Stimulated activated CD4-positive, alpha-beta T cell treated with anti-CD3 and anti-CD28 coated beads, Interleukin-2, amount 100 ng/mL, for 4 hours (primary cell): Measurements from ENCODE around the gene SURF2.

ENCODE experiments used
- DNase-seq: peaks from one replicate; pipeline ENCODE4 v3.0.0-alpha.2; 2020; ENCODE audit warnings: low read depth

SURF2 gene

DNA sequence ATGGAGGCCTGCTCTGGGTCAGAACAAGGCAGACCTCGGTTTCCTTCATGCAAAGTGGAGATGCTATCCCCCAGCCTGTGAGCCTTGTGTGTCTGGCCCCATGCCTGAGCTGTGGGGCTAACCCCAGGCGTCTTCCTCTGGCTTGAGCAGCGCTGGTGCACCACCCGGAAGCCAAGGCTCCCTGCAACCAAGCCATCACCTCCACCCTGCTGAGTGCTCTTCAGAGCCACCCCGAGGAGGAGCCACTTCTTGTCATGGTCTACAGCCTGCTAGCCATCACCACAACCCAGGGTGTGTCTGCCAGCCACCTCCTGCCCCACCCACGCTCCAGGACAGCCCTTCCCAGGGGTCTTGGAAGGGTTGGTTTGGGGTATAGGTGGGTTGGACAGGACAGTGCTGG is 45.2 kb downstream of the SURF2 start:
- no peak for DNase-seq

DNA sequence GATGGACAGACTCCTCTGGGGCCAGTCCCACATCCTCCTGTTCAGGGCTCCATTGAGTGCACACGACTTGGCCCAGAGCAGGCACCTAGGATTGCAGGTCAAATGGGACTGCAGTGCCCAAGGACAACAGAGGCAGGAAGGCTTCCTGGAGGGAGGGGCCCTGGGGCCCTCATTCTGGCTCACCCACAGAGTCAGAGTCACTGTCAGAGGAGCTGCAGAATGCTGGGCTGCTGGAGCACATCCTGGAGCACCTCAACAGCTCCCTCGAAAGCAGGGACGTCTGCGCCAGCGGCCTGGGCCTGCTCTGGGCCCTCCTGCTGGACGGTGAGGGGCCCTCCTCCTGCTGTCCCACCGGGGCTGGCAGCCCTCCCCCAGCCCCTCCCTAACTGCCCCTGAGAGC is 46.3 kb downstream of the SURF2 start:
- no peak for DNase-seq

DNA sequence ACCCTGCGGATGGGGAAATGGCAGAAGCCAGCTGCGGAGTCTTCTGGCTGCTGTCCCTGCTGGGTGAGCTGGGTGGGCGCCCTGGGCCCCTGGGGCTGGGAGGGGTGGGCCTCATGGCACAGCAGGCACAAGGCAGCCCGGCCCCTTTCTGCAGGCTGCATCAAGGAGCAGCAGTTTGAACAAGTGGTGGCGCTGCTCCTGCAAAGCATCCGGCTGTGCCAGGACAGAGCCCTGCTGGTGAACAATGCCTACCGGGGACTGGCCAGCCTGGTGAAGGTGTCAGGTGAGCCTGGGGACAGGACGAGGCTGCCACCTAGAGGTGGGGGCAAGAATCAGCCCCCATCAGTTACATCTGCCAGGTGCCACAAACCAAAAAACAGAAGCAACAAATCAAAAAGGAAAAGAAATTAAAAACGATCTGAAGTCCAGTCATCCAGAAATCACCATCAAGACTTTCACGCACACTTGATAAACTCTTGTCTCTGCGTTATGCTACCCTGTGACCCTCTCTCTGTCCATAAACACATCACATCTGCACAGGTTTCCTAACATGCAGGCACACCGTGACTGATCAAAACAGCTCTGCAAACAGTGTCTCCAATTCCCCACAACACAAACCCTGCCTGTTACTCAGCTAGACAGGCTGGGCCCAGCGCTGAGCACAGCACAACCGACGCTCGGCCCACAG is 47.6 kb downstream of the SURF2 start:
- DNase-seq, result peak; percentile 49

DNA sequence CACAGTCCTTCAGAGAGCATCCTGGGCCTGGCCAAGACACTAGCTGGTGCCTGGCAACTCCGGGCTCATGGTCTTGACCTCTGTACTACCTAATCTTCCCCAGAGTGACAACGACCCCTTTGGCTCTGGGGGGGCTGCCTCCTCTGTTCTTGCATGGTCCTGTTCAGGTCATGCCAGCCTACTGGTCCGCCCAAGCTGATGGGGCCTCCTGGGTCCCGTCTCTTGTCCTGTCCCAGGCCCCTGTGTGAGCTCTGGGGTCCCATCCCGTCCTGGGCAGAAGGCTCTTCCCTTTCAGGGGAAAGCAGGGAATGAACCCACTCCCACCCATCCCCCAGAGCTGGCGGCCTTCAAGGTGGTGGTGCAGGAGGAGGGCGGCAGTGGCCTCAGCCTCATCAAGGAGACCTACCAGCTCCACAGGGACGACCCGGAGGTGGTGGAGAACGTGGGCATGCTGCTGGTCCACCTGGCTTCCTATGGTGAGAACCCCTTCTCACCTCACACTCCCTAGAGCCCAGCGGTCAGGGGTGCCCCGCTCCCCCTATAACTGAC is 48.2 kb downstream of the SURF2 start:
- no peak for DNase-seq

DNA sequence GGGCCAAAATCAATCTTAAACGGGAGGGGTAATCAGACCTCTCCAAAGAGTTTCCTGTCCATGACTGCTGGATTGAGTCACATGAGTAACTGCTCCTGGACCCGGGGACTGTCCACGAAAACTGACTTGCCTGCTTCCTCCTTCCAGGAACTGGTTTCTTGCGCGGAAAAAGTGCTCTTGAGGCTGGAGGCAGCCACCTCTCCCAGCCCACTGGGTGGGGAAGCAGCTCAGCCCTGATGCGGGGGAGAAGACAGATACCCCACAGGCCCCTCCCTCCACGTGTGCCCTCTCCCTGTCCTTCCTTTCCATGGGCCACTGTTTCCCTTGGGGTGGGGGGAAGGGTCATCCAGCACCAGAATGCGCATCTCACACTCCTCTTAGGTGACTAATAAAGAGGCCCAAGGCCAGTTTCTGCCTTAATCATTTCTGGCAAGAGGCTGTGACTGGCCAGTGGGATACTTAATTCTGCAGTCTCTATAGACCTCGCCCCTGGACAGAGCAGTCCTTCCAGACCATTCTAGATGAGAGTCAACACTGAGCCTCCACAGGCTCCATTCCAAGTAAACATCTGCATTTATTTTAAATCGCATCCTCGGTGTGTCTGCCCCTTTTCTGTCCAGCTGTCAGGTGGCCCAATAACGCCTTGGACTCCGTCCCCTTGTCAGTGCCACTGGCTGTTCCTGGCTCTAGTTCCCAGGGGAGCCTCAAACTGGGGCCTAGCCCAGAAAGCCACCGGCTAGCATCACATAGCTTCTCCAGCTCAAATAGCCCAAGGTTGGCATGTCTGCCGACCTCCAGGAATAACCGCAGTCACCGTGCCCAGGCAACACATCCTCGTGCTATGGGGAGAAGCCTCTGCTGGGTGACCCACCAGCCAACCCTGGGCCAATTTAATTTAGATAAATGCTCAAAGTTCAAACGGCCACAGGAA is 49.4 kb downstream of the SURF2 start:
- no peak for DNase-seq

DNA sequence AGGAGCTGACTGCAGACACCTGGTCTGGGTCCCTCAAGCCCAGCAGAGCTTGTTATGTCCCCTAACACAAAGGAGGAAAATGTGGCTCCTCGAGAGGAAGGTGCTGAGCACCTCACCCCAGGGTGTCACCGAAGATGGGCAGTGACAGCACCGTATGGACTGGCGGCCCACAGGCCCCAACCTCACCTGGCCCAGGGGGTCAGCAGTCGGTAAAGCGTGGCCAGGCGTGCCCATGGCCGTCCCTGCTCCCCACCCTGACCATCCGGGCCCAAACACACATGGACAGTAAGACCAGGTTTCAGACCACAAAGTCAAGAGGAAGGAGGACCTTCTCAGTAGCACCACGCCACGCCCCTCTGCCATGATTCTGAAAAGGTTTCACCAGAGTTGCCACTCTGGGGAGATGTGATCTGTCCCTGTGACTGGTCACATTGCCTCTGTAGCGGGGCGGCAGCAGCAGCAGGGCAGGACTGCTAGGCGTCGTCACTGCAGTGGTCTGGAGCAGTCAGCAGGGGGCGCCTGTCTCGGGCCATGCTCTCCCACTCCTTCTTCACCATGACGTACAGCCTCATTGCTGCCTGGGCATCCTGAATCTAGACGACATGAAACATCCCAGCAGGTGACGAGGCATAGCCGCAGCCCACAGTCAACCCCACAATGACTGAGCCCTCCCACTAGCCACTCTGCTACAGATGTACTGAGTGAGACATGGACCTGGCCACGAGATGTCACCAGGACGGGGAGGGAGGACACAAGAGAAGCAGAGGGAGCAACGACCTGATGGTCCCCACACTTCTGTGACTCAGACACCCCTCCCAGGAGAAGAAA is 50.3 kb downstream of the SURF2 start:
- peak; percentile 70 for DNase-seq

DNA sequence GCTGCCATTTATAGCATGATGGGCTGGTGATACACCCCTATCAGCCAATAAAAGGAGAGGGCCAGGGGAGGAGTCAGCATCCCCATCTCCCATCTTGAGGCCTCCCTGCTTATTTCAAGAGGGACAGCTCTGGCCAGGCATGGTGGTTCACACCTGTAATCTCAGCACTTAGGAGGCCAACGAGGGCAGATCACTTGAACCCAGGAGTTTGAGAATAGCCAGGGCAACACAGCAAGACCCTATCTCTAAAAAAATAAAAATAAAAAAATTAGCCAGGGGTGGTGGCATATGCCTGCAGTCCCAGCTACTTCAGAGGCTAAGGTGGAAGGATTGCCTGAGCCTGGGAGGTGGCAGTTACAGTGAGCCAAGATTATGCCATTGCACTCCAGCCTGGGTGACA is 51.7 kb downstream of the SURF2 start:
- DNase-seq, result no peak
